NAMALWA (cell line): ENCODE measurements around the gene PSAT1.
"Not testable (repeated sequence)": the region's sequence is repeated elsewhere in the genome, so short reads cannot be mapped to it uniquely, and the experiment has no call there.

Experiments
- DNase-seq: peaks from one replicate; pipeline ENCODE4 v3.0.0-alpha.2; 2015; ENCODE audit warnings: low spot score

PSAT1 gene

DNA sequence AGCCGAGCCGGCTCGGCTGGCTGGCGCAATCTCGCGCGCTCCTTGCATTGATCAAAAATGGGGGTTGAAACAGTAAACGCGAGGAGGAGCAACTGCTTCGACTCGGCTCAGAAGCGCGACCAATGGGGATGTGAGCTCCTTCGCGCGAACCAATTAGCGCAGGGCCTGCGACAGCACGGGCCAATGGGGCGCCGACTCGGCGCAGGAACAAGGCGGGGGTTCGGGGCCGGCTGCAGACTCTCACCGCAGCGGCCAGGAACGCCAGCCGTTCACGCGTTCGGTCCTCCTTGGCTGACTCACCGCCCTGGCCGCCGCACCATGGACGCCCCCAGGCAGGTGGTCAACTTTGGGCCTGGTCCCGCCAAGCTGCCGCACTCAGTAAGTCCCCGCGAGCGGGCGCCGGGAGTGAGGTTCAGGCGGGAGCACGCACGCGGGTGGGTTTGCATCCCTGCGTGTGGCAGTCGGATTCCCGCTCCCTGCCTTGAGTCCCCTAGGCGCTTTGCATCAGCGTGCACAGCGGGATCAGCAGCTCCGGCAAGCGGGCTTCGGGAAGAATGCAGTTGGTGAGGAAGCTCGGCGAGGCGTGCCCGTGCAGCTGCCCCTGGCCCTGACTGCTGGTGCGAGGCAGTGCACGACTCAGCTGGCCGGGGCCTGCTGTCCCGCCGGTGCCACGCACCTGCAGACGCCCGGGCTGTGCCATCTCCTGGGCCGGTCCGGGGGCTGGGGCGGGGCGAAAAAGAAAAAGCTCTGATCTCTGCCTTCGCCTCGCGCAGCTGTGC is at the start of gene PSAT1:
Gene PSAT1 (plus strand): TSS at position 233 of the 779 bp plus-strand sequence. CDS start 86 bp downstream, at position 319.
- DNase-seq = peak; percentile 96

DNA sequence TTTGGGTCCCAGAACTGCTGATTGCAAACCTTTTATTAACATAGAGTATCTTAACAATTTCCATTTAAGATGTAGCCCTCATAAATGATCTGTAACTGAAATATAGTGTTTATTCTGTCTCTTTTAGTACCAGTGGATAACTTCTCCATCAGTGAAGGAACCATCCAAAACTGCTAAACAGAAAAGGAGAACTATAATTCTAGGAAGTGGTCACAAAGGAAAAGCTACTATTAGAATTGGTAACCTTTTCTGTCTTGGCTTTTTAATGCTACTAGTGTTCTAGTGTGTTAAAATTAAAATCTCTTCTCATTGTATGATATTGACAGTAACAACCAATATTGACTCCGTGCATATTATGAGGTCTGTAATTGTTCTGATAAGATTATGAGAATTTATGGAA is 48.3 kb upstream of the PSAT1 start:
- DNase-seq = no peak

DNA sequence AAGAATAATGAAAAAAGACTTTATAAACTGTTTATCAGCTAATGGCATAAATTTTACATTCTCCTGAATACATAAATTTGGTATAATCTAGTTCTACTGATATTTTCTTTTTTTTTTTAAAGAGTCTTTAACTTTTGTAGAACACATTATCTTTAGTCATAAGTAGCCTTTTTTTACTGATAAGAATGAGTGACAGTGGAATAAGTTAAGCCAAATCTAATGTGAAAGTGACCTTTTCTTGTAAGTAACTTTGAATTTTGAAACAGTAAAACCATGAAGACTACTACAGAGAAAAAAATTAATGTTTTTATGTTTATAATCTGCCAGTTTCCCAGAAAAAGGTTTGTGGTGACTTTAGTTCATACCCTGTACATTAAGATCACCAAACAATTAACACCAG is 47.4 kb upstream of the PSAT1 start:
- DNase-seq = no peak

DNA sequence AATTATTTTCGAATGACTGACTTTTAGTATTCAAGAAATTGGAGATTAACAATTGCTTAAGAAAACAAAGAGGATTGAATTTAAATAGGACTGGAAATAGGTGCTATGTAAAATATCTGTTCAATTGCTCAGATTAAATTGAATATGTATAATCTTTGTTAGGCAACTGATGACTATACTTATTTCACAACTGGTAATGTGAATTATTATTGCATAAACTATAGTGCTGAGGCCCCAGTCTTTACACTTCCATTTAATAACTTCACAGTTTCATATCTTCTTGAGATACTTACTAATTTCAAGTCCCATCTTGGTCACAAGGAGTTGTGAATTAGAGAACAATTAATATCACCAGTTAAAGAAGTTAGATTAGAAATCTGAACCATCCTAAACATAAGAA is 44.3 kb upstream of the PSAT1 start:
- no peak for DNase-seq

- DNase-seq = no peak
Measured at GRCh38 chr9:78253285-78253684, 43.6 kb upstream of the PSAT1 start.

GRCh38 chr9:78261403-78262001 is 35.4 kb upstream of the PSAT1 start:
- peak; percentile 59 for DNase-seq

- no peak for DNase-seq
Measured at GRCh38 chr9:78262655-78263054, 34.3 kb upstream of the PSAT1 start.

DNA sequence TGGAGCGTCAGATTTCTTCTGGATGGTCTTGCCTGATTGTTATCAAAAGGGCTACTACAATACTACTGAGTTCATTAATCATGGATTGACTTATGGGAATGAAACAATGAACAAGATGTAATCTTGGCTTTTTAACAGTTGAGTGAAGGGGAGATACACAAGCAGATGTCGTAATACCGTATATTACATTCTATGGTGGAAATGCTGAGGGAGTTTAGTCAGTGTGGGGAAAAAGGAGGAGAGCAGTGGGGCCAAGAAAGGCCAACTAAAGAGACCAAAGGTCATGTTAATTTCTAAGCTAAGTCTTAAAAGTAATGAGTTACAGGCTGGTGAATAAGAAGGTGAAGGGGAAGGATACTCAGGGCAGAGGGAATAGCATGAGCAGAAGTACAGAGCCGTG is 29.0 kb upstream of the PSAT1 start:
- no peak for DNase-seq

DNA sequence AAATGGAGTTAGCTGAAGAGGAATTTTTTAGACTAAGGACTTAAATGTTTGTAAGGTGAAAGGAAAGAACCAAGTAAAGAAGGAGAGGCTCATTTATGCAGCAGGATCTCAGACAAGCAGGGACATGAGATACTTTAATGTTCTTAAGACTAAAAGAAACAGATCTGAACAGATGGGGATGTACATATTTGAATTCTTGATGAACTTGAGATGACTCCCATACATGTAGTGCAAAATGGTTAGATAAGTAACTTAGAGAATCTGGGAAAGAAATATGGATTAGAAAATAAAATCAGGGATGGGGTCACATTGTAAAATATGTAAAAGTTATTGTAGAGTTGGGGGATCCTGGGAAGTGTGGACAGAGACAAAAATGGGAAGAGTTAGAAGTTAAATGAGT is 27.1 kb upstream of the PSAT1 start:
- DNase-seq = no peak

- DNase-seq = no peak
Measured at GRCh38 chr9:78272307-78272706, 24.6 kb upstream of the PSAT1 start.

DNA sequence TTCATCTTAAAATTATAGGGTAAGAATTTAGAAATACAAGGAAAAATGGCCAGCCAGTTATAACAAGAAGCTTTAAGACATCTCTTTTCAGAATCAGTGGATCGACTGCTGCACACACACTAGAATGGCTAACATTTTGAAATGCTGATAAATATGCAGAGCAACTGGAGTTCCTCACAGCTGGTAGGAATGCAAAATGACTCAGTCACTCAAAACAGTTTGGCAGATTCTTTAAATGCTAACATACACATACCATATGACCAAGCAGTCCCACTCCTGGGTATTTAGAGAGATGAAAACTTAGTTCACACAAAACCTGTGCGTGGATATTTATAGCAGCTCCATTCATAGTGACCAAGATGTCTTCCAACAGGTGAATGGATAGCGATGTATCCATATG is 23.2 kb upstream of the PSAT1 start:
- DNase-seq = no peak

GRCh38 chr9:78278177-78278777 is 18.6 kb upstream of the PSAT1 start:
- DNase-seq = no peak

DNA sequence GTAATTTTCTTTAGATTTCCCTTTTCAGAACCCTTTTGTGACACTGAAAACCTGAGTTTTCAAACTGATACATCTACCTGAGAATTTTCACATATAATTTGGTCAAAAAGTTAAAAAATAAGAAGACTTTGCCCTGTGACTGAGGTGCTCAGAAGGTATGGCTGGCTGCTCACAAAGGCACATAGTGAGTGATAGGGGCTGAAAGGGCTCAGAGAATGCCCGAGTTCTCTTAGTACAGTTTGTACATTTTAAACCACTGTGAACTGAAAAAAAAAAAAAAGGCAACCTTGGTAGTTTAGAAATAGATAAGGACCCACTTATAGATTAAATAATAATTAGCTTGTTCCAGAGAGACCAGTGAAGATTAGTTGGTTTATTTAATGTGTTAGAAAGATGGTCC is 18.1 kb upstream of the PSAT1 start:
- DNase-seq = no peak

DNA sequence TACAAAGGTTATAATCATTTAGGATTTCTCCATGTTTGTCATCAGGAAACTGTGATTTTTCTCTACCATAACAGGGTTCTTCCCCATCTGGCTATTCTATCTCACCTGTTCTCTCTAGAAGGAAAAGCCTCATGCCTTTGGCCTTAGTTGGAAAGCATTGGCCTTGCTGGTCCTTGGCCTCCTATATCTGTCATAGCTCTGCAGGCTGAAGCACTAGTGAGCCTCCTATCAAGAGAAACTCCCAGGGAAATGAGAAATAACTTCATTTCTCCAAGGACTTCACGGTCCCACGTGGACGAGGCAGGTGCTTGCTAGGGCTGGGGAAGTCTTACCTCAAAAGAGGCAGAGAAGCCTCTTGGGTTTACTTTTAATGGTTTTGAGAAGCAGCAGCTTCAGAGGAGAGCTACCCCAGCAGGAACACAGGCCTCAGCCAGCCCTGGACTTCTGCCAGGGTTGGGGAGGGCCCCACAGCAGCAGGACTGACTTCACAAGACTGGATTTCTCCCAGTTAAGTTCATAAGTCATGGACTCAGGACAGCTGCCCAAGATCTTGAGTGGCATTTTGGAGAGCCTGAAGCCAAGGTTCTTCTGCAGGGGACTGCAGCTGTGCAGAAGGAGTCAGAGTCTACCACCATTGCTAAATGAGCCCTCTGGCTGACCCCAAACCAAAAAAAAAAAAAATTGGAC is 15.8 kb upstream of the PSAT1 start:
- DNase-seq = no peak

- not testable (repeated sequence) for DNase-seq
Measured at GRCh38 chr9:78284181-78284580, 12.7 kb upstream of the PSAT1 start.

DNA sequence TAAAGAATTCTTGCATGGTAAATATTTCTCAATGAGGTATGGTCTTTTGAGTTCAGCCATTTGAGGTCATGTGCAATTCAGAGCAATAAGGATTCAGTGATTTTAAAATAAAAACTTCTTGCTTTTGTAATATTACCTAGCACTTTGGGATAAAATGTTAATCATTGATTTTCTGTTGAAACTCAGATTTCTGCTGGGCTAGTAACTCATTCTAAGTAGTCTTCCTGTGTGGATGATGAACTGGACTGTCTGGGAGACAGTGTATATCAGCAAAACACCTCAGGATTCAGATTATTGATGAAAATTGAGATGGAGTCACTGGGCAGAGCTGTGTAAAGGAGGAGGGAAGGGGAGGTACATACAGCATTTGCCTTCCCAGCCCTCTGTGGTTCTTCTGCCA is 10.8 kb upstream of the PSAT1 start:
- no peak for DNase-seq

GRCh38 chr9:78286946-78287388 is 10.0 kb upstream of the PSAT1 start:
- DNase-seq = no peak

DNA sequence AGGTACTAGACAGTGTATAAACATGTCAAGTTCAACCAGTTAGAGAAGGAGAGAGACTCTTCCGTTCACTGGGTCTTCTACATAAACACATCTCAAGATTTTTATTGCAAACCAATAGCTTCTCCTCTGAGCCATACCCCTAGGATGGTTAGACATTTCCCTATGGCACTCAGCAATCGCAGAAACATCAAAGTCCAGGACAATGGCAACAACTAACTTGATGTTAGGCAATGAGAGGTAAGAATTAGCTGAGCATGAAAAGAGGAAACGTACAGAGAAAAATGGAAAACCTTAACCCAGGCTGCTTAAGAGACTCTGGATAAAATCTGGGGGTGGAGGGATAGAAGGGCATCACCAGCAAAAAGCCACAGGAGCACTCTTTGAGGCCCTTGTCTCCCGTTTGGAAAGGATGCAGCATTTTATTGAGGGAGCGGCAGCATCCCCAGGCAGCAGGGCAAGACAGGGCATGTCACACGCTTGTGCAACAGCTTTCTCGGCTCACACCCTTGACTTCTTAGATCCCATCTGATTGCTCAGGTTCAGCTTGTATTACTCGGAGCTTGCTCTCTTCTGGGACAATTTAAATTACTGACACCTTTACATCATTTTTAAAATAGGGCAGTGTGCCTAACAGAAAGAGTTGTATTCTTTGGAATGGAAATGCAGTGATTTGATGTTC is 8.6 kb upstream of the PSAT1 start:
- DNase-seq = no peak

DNA sequence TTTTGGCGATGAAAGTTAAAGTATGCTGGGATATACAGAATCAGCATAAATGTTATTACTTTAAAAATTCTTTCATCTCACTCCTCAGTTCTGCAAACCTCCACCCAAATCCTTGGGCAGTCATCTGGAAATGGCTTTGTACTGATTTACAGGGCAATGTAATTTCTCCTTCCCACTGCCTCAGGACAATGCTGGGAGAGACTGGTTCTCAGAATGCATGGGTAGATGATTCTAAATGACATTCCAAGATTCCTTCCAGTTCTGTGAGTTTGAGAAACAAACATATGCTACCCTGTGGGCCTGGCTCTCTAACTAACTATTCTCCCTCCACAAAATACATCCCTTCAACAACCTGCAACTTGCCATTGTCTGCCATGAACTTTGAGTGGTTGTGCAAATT is 7.5 kb upstream of the PSAT1 start:
- no peak for DNase-seq

- no peak for DNase-seq
Measured at GRCh38 chr9:78291240-78291925, 5.5 kb upstream of the PSAT1 start.

- no peak for DNase-seq
Measured at GRCh38 chr9:78292026-78292425, 4.9 kb upstream of the PSAT1 start.
